ENCODE results near the gene KLF3. TPM values are rescaled to one million over a fixed set of nuclear protein-coding genes. Genes with fewer than 3 reads are reported as not detected.

The KLF3 gene
- total RNA-seq, 1 donor from 2014 or later = 42.4 TPM

DNA sequence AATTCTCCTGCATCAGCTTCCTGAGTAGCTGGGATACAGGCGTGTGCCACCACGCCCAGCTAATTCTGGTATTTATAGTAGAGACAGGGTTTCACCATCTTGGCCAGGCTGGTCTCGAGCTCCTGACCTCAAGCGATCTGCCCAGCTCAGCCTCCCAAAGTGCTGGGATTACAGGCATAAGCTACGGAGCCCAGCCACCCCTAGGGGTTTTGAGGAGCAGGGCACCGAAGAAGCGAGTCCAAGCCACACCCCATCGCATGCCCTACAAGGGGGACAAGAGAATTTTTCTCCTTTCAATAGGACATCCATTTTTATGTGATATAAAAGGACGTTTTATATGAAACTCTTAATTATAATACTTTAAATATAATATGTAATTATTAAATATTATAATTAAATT lies 13.9 kb upstream of the KLF3 start:
- no peaks in the 10 kb centered on the region for H3K9me3 Mint-ChIP-seq (ENCODE audit: unreplicated experiment)
- H3K27me3 Mint-ChIP-seq (ENCODE audit: unreplicated experiment) = peaks cover 3% of the 10 kb centered on the region
- TF ChIP-seq, protein P1, sequence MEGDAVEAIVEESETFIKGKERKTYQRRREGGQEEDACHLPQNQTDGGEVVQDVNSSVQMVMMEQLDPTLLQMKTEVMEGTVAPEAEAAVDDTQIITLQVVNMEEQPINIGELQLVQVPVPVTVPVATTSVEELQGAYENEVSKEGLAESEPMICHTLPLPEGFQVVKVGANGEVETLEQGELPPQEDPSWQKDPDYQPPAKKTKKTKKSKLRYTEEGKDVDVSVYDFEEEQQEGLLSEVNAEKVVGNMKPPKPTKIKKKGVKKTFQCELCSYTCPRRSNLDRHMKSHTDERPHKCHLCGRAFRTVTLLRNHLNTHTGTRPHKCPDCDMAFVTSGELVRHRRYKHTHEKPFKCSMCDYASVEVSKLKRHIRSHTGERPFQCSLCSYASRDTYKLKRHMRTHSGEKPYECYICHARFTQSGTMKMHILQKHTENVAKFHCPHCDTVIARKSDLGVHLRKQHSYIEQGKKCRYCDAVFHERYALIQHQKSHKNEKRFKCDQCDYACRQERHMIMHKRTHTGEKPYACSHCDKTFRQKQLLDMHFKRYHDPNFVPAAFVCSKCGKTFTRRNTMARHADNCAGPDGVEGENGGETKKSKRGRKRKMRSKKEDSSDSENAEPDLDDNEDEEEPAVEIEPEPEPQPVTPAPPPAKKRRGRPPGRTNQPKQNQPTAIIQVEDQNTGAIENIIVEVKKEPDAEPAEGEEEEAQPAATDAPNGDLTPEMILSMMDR (IDR thresholded peaks at IDR 0.05) = no peak
- no peak overlapping the region for H3K27ac Mint-ChIP-seq (ENCODE audit: unreplicated experiment)
- DNase-seq (ENCODE audit: extremely low spot score, unreplicated experiment) = no peak
- no peak overlapping the region for H3K4me3 Mint-ChIP-seq (ENCODE audit: unreplicated experiment)
- H3K36me3 Mint-ChIP-seq (ENCODE audit: unreplicated experiment) = no peaks in the 10 kb centered on the region
- no peaks in the 10 kb centered on the region for H3K4me1 Mint-ChIP-seq (ENCODE audit: unreplicated experiment)

DNA sequence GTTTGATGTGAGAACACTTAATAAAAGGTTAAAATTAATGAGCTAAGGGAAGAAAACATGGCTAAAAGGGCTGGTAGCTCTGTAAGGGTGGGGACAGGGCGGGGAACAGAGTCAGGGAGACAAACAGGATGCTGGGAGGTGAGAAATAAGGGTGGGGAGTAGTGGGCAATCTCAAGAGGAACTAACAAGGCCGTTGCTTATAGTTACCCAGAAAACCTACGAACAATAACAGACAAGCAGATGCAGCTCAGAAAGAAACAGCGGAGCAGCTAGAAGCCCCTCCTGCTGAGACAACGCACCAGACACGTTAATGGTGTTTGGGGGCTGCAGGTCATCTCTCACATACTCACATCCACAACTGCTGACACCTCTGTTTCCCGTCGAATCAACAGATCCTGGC lies 9.7 kb upstream of the KLF3 start:
- peaks cover 3% of the 10 kb centered on the region for H3K27me3 Mint-ChIP-seq (ENCODE audit: unreplicated experiment)
- H3K9me3 Mint-ChIP-seq (ENCODE audit: unreplicated experiment) = no peaks in the 10 kb centered on the region
- DNase-seq (ENCODE audit: extremely low spot score, unreplicated experiment) = no peak
- H3K27ac Mint-ChIP-seq (ENCODE audit: unreplicated experiment) = no peak overlapping the region
- H3K4me3 Mint-ChIP-seq (ENCODE audit: unreplicated experiment) = no peak overlapping the region
- no peaks in the 10 kb centered on the region for H3K4me1 Mint-ChIP-seq (ENCODE audit: unreplicated experiment)
- TF ChIP-seq, protein P1 (IDR thresholded peaks at IDR 0.05) = no peak
- H3K36me3 Mint-ChIP-seq (ENCODE audit: unreplicated experiment) = no peaks in the 10 kb centered on the region

DNA sequence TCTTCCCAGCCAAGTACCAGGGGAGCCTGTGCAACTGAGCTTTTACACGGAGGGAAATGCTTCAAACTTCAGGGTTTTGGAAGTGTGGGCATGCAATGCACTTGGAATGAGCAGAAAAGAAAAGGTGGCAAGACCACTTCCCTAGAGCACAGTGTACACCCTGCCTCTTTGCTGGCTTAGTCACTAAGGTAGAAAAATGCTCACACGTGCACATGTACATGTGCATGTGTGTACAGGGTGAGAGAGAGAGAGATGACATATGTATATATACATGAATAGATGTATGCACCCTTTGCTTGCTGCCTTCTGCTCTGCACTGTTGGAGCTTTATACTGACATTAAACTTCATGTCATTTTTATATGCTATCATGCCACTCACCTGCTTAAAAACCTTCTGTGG lies 7.9 kb upstream of the KLF3 start:
- no peak for DNase-seq (ENCODE audit: extremely low spot score, unreplicated experiment)
- Mint-ChIP-seq H3K36me3 (ENCODE audit: unreplicated experiment) (no peaks in the 10 kb centered on the region), H3K4me1 (ENCODE audit: unreplicated experiment) (no peaks in the 10 kb centered on the region), H3K9me3 (ENCODE audit: unreplicated experiment) (peaks cover 5% of the 10 kb centered on the region), H3K27ac (ENCODE audit: unreplicated experiment) (no peak overlapping the region), H3K27me3 (ENCODE audit: unreplicated experiment) (peaks cover 3% of the 10 kb centered on the region), H3K4me3 (ENCODE audit: unreplicated experiment) (no peak overlapping the region)
- TF ChIP-seq, protein P1 (IDR thresholded peaks at IDR 0.05) = no peak

DNA sequence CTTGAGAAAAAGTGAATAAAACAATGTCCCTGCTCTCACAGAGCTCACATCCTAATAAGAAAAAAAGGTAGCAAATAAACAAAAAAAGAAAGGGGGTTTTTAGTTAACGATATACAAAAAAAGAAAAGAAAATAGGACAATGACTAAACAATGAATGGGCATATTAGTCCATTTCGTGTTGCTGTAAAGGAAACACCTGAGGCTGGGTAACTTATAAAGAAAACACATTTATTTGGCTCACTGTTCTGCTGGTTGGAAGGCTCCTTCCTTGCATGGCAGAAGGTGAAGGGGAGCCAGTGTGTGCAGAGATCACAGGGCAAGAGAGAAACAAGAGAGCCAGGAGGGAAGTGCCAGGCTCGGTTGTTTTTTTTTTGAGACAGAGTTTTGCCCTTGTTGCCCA lies 4.7 kb upstream of the KLF3 start:
- Mint-ChIP-seq H3K27ac (ENCODE audit: unreplicated experiment) (no peak overlapping the region), H3K4me1 (ENCODE audit: unreplicated experiment) (peaks cover 5% of the 10 kb centered on the region), H3K36me3 (ENCODE audit: unreplicated experiment) (no peaks in the 10 kb centered on the region), H3K9me3 (ENCODE audit: unreplicated experiment) (peaks cover 7% of the 10 kb centered on the region), H3K27me3 (ENCODE audit: unreplicated experiment) (peaks cover 3% of the 10 kb centered on the region), H3K4me3 (ENCODE audit: unreplicated experiment) (no peak overlapping the region)
- TF ChIP-seq, protein P1 (IDR thresholded peaks at IDR 0.05) = no peak
- no peak for DNase-seq (ENCODE audit: extremely low spot score, unreplicated experiment)

DNA sequence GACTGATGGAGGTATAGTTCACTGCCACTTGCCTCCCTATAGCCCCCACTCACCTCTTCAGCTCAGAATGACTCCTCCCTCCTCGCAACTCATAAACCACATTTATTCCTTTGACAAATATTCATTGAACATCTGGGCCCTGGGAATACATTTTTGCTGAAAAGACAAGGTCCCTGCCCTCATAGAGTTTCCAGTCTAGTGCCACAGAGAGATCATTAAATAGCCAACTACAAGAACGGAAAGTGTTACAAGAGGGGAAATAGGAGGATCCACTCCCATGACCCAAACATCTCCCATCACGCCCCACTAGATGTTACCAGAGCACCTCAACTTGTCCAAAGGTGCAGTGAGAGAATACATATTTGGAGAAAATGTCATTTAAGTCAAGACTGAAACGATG lies 3.2 kb upstream of the KLF3 start:
- Mint-ChIP-seq H3K27me3 (ENCODE audit: unreplicated experiment) (peaks cover 3% of the 10 kb centered on the region), H3K9me3 (ENCODE audit: unreplicated experiment) (peaks cover 7% of the 10 kb centered on the region), H3K27ac (ENCODE audit: unreplicated experiment) (no peak overlapping the region), H3K36me3 (ENCODE audit: unreplicated experiment) (no peaks in the 10 kb centered on the region), H3K4me1 (ENCODE audit: unreplicated experiment) (peaks cover 8% of the 10 kb centered on the region), H3K4me3 (ENCODE audit: unreplicated experiment) (peak overlapping the region; percentile 48)
- DNase-seq (ENCODE audit: extremely low spot score, unreplicated experiment) = no peak
- TF ChIP-seq, protein P1 (IDR thresholded peaks at IDR 0.05) = no peak
